Stimulated activated CD4-positive, alpha-beta T cell treated with anti-CD3 and anti-CD28 coated beads, Interleukin-4, amount 100 ng/mL, for 24 hours (primary cell): ENCODE data around the gene PBX1.
"Not testable (repeated sequence)": the region's sequence is repeated elsewhere in the genome, so short reads cannot be mapped to it uniquely, and the experiment has no call there.

Source experiments
- DNase-seq: peaks from one replicate; pipeline ENCODE4 v3.0.0-alpha.2; 2020

PBX1 gene

DNA sequence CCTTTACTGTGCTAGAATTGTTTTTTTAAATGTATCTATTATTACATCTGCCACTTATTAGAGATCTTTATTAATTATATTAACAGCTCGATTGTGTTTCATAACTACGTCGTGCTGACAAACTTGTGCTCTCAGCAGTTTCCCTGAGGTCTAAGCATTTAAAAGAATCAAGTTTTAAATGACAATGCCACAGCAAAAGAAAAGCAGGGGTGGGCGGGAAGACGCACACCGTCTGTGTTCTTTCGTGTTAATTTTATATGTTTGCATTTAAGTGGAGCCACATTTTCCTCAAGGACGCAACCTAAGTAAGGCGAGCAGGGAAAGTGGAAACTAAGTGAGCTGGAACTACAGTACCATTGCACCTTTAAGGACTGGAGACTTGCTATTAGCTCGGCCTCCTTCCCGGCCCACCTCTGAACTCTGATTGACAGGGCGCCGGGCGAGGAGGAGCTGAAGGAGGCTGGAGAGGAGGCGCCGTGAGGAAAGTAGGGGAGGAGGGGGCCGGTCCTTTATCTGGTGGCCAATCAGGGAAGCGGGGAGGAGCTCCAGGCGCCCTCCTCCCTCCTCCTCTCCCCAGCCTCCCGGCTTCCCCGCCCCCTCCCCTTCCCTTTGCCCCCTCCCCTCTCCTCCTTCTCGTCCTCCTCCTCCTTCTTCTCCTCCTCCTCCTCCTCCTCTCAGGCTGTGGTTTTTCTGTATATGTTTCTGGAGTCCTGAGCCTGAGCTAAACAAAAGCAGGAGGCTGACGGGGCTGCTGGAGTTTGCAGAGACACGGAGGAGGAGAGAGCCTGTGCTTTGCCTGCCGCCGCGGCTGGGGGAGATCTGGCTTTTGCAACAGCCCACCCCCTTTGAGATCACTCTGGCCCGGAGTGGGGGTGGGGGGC, at the start of gene PBX1:
TSS of gene PBX1 (plus strand) at position 724 of the 881 bp plus-strand sequence.
- DNase-seq = peak; percentile 60

DNA sequence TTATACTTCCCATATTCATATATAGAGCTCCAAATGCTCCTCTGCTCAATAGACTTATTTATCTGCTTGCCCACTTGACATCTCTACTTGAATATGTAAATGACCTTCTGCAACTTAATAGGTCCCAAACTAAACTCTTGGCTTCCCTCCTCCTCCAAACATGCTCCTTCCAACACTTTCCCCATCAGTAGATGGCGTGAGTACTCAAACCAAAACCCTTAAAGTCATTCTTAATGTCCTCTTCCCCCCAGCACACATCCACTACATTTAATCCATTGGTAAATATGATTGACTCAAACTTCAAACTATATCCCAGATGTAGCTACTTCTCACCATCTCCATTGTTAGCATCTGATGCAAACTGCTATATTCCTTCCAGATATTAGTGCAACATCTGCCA, 48.5 kb upstream of the PBX1 start:
- no peak for DNase-seq

DNA sequence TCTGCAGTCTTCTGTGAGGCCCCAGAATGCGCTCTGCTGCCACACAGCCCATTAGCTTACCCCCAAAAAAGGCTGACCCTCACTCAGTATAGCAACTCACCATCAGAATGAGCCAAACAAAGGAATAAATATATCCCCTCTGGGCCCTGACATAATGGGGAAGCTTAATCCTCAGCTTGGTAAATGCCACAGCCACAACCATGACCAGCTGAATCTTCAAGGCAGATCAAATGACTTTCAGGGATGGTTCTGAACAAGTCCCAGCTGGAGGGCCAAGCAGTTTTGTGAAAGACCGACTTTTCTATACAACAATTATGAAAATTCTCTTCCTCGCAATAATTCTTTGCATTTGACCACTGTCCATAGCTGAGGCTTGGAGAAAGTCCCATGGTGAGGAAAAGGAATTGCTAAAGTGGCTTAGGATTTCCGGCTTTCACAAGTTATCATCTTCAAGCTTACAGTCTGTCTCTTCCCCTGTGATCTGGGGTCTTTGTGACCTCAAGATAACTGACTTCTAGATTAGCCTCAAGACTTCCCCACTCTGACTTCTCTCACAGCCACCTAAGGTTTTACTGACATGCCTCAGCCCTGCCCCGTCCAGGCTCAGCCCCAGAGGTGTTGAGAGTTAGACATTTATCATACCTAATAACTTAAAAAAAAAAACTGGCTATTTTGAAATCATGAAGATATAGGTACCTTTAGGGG, 47.8 kb upstream of the PBX1 start:
- no peak for DNase-seq

DNA sequence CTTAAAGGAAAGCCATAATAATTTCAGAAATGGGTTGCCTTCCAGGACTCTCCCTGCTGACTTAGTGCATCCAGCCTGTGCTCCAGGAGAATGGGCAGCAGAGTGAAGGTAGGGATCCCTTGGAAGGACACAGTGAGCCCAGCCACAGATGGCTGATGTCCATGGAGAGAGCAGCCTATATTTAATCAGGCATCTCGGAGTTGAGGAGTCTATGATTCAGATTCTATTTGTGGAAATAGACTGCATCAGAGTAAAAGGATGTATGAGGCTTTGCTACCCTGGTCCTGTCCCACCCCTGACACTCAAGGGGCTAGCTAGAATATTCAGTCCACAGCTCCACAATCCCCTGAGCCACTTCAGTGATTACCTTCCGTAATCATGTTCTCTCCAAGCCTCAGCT, 43.8 kb upstream of the PBX1 start:
- no peak for DNase-seq

DNA sequence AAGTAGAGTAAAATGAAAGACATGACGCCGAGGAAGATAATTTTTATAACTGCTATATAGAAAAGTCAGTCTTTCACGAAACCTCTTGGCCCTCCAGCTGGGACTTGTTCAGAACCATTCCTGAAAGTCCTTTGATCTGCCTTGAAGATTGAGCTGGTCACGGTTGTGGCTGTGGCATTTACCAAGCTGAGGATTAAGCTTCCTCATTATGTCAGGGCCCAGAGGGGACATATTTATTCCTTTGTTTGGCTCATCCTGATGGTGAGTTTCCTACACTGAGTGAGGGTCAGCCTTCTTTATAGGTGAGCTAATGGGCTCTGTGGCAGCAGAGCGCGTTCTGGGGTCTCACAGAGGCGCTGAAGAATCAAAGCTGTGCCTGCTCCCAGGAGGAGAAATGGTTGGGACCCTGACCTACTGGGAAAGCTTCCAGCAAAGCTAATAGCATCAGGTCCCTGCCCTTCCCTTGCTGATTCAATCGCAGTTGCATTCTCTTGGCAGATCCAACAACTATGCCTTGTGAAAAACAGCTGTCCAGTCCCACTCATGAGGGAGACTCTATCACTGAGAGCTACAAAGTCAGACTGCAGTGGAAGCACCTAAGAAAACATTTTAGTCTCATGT, 43.2 kb upstream of the PBX1 start:
- no peak for DNase-seq

DNA sequence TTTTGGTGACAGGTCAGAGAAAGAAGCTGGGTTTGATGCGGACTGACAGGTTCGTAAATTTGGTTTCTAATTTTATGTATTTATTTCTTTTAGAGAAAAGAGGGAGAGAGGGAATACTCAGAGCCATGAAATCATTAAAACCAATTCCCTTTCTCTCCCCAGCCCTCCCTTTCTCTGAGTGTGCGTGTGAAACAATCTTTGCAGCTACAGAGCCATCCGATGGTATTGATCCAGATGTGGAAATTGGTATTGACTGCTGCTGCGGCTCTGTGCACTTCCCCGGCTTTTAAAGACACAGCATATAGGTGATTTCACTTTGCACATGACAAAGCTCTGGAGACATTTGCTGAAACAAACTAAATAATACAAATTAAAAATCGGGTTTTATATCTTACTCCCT, 42.4 kb upstream of the PBX1 start:
- DNase-seq = no peak

DNA sequence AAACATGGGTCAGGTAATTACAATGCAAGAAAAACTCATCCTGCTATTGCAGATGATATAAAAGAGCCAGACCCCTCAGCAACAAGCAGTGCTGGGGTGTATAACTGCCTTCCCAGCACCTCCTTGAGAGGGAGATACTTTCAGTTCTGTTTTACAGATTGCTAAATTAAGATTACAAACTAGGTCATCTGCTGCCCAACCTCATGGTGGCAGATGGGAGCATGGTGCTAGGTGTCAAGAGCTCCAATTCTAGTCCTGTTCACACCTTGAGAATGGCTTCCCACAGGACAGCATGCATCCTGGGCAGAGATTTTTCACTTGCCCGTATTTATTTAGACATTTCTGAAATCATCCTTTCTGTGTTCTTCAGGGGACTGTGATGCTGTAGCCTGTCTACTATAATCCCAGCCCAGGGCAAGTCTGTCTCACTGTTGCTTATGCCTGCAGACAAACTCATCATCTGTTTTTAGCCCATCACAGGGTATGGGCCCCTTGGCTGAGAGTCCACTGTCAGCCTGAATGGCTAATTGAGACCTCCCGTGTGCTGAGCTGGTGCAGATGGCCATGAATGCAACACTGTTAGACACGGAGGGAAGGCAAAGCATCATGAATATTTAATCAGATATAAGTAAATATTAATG, 40.2 kb upstream of the PBX1 start:
- DNase-seq = no peak

DNA sequence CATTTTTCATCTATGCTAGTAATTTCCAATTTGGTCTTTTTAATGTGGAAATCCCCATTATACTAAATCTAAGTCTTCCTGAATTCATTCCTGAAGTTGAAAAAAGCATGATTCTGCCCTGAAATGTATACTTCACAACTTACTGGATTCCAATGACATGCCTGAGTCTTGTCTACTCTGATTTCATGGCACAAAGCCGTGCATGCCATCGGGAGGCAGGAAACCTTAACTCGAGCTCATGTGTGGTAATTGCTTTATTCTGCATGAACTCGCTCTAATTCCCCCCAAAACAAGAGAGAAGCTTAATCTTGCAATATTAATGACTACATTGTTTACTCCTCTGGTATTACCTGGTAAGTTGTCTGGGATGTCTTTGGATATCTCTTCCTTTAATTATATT, 39.6 kb upstream of the PBX1 start:
- no peak for DNase-seq

DNA sequence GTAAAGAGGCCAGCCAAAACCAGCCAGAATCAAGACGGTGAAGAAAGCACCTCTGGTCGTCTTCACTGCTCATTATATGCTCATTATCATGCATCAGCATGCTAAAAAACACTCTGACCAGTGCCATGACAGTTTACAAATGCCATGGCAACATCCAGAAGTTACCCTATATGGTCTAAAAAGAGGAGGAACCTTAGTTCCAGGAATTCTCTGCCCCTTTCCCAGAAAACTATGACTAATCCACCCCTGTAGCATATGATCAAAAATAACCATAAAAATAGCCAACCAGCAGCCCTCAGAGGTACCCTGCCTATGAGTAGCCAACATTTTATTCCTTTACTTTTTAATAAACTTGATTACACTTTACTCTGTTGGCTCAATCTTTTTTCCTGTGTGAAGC, 34.2 kb upstream of the PBX1 start:
- DNase-seq = no peak

DNA sequence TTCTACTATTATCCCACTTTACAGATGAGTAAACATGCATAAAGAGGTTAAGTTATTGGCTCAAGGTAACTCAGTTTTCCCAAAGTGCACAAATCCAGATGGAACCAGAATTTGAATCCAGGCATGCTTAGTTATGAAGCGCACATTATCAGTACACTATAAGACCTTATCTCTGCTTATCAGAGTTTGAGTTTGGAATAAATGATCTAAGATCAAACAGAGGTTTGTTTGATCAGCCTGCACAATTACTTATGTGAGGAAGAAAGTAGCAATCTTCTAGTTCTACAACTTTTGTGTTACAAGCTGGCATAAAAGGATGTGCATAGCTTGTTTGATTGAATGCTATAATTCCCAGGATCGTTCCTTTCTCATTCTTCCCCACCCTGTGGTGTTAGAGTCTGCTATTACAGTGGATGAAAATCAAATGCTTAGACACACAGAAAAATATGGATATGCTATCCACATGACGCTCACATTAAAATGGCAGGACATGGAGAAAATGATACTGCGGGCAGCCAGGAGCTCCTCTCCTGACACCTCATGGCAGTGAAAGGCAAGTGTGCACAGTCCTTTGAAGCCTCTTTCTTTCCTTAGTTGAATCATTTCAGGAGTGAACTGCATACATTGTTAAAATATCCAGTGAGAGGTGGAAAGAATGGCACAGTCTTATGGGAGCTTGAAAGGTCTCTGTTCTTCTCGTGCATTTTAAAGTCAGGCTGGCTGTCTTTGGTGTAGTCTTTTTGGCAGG, 23.9 kb upstream of the PBX1 start:
- no peak for DNase-seq

DNA sequence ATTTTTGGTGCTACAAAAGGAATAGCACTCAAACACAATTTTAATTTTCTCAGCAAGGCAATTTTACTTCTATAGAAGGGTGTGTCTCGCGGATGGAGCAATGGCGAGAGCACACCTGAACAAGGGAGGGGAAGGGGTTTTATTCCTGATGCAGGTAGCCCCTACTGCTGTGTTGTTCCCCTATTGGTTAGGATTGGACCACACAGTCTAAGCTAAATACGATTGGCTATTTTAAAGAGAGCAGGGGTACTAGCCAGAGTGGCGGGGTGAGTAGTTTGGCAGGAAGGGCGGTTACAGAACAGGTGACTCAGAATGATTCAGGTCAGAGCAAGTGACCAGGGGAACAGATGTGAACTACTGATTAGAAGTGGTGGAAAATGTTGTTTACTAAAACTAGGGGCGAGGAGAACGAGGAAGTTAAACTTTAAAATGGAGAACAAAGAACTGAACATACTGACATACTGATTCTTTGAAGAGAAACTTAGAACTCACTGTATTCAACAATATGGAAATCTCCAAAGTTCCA, 6.5 kb upstream of the PBX1 start:
- not testable (repeated sequence) for DNase-seq

DNA sequence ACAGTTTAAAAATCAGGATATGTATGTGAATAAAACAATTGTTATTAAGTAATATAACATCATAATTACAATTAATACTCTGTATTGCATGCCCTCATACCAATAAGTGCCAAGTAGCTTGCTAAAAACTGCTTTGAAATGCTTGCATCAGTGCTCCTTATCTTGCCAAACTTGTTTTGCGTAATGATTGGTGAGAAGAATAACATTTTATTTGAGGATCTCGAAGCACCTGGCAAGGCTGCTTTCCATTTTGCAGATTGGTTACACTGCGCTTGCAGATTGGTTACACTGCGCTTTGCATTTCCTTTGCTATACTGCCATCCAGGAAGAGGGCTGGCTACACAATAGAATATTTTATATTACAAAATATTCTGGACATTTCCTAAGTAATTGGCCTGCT, 1.7 kb upstream of the PBX1 start:
- DNase-seq = no peak

DNA sequence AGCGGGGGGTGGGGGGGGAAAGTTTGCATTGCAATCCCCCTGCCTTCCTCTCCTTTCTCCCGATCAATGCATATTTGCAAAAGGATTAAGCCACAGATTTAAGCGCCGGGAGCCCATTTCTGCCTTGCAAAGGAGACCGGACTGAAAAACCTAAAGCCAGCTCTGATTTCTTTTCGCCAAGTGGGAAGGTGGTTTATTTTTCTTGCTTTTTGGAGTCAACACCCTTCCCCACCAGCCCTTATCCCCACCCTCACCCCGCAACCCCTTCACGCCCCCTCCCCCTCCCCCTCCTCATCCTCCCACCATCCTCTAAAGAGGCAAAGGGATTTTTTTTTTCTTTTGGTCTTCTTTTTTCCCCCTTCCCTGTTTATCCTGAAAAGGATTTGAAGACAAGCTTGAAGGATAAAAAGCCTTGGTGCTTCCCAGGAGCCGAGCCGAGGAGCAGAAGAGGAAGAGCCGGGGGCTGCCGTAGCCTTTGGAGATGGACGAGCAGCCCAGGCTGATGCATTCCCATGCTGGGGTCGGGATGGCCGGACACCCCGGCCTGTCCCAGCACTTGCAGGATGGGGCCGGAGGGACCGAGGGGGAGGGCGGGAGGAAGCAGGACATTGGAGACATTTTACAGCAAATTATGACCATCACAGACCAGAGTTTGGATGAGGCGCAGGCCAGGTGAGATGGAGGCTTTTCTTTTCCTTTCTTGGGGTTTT, 513 bp downstream of the PBX1 start:
- no peak for DNase-seq

DNA sequence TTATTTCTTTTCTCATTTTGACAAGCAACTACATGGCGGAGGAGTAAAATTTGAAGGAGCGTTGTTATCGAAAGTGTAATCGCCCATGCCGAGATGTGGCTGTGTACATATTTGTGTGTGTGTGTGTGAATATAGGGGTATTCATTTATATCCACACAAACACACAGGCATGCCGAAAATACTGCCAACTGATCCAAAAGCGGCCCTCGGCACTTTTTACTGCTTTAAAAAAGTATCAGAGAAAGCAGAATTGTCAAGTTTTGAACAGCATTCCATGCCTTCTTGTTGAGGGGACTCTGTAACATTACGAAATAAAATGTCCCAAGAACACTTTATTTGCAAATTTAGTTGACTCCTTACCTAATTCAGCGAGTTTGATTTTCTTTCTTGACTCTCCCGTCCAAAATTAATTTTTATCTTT, 1.1 kb downstream of the PBX1 start:
- DNase-seq = no peak

DNA sequence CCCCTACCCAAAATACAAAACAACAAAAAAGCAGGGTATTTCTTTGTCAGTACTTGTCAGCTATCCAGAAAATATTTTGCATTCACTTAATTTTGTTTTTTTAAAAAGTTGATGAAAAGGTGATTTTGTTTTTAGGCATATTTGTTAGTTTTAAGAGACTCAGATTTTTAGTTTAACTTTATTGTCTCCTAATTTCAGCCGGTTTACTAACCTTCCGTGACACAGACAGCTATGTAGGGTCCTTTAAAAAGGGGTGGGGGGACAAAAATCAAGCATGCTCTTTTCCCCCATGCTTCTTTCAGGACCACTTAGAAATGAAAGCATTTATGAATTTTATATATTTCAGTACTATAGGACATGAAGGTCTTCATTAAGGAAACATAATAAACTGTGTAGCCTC, 1.6 kb downstream of the PBX1 start:
- DNase-seq = no peak

DNA sequence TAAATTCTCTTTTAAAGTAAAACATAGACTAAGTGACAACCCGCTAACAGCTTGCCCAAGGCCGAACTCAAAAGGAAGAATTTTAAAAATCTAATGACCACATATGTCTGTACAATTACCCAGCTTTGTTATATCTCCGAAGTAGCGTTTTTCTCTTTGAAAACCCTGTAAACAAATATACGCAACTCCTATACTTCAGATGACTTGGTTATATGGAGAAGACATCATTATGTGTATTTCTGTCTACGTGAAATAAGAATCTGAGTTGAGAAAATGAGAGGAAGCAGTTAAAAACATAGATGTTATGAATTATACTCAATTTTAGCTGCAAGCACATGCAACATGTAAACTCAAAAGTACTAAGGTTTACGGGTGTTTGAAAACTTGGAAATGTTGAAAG, 2.0 kb downstream of the PBX1 start:
- no peak for DNase-seq

DNA sequence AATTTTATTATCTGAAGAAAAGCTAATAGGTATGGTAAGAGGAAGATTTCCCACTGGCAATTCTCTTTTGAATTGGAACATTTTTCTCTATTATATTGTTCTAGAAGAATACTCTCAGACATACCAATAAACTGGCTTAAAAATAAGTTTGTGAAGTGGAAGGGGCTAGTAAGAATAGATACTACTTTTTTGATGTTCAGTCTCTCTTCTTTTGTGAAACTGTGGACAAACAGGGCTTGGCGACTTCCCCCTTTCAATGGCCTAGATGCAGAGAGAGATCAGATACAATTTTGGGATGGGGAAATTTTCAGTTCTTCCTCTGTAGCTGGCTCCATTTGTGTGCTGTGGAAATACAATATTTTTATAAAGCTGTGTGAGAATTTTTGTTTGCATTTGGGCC, 2.5 kb downstream of the PBX1 start:
- no peak for DNase-seq

DNA sequence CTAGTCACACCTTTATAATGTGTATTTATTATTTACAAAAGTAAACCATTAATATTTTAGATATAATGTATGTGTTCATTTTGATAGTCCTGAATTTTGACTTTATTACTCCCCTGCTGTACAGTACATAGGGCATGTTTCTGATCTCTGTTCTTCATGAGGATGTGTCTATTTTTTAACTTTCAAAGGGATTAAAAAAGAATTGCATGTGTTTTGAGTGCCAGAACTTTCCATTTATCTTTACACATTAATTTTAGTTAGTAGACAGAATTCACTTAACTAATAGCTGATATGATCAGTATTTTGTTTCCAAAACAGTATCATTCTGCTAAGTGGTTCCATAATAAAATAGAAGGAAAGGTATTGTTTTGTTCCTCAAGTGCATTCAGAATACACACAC, 3.1 kb downstream of the PBX1 start:
- DNase-seq = no peak

DNA sequence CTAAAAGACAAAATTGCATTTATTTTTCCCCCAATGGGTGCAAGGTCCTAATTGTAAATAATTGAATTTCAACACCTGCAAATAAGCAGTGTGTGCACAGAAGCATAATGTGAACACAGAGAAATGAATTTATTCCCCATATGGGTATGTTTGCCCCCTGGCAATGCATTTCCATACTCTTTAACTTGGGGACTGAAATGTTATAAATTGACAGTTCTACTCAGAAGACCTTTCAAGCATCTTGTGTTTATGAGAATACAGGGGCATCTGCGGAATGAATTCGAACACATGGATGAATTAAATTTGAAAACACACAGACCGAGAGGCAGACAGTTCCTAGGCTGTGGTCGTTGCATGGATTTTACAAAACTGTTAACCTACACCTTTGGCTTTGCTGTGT, 3.5 kb downstream of the PBX1 start:
- no peak for DNase-seq

DNA sequence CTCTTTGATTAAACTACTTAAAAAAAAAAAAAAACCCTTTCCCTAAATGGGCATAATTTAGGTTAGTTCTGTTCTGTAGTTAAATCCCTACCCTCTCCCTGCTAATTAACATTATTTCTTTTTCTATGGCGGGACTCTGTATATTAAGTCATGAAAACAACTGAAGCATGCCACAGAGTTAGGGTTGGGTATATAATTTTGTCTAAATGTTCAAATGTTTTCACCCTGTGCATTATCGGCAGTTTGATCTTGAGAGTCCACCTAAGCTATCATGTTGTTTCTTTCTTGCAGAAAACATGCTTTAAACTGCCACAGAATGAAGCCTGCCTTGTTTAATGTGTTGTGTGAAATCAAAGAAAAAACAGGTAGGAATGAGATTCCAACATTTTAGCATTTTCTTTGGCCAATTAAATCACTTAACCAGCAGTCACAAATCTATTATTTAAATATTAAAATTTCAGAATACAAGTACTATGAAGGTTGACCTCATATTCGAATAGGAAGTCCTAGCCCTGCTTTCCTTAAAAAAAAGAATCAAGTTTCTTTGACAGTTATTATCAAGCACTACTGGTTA, 4.0 kb downstream of the PBX1 start:
- no peak for DNase-seq

DNA sequence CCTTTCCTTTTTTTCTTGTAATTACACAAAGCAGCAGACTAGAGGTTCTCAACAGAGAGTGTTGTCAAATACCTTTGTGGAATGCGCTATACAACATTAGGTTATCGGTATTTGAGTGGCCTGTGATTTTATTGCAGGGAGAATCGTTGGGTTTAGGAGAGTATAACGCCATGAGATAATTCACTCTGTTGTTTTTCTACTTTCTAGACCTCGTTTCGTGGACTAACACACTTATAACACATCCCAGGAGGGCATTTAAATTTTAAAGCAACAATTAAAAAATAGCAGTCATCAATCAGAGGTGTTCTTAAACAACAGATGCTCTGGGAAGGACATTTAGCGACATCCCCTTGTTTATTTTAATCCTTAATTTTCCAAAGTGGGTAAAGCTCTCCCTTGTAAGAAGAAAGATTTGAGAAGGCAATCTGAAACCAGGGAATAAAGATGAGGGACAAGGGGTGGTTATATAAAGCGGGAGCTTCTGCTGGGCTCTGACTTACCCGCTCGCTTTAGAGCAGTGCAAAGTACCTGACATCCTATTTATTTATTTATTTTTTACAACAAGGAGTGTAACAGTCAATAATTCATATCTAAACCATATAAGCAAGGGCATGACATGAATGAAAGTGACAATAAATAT, 4.9 kb downstream of the PBX1 start:
- no peak for DNase-seq
